Measurements from ENCODE around the gene HACD3.
A peak's percentile ranks its signal among the peaks of the same experiment; 100 is the strongest.

Gene HACD3

GRCh38 chr15:65528461-65529060 lies 1.7 kb upstream of the HACD3 start:
- no peak for DNase-seq (ENCODE audit: insufficient read length, low spot score)
- no peak for TF ChIP-seq CTCF (IDR thresholded peaks at IDR 0.05; ENCODE audit: insufficient read depth, missing control alignments)
- FAIRE-seq: no peak

GRCh38 chr15:65529762-65530317 lies 423 bp upstream of the HACD3 start:
- DNase-seq (ENCODE audit: insufficient read length, low spot score) (no peak), FAIRE-seq (no peak)
- no peak for TF ChIP-seq CTCF (IDR thresholded peaks at IDR 0.05; ENCODE audit: insufficient read depth, missing control alignments)

- DNase-seq (ENCODE audit: insufficient read length, low spot score): no peak
These were observed 2.4 kb downstream of the HACD3 start for GRCh38 chr15:65532738-65533051.

GRCh38 chr15:65533057-65533756 lies 2.9 kb downstream of the HACD3 start:
- no peak for FAIRE-seq
- no peak for TF ChIP-seq CTCF (IDR thresholded peaks at IDR 0.05; ENCODE audit: insufficient read depth, missing control alignments)
- DNase-seq (ENCODE audit: insufficient read length, low spot score): peak; percentile 52

More at GRCh38 chr15:65532738-65533051, 2.4 kb downstream of the HACD3 start:
- TF ChIP-seq CTCF (IDR thresholded peaks at IDR 0.05; ENCODE audit: insufficient read depth, missing control alignments): no peak
- no peak for FAIRE-seq

GRCh38 chr15:65535192-65535591 lies 4.9 kb downstream of the HACD3 start:
- DNase-seq (ENCODE audit: insufficient read length, low spot score): no peak
- no peak for FAIRE-seq
- TF ChIP-seq CTCF (IDR thresholded peaks at IDR 0.05; ENCODE audit: insufficient read depth, missing control alignments): no peak

- DNase-seq (ENCODE audit: insufficient read length, low spot score) (no peak), FAIRE-seq (no peak)
- TF ChIP-seq CTCF (IDR thresholded peaks at IDR 0.05; ENCODE audit: insufficient read depth, missing control alignments): no peak
These were observed 10.1 kb downstream of the HACD3 start for GRCh38 chr15:65540314-65540713.

GRCh38 chr15:65541231-65541820 lies 11.1 kb downstream of the HACD3 start:
- FAIRE-seq (no peak), DNase-seq (ENCODE audit: insufficient read length, low spot score) (no peak)
- no peak for TF ChIP-seq CTCF (IDR thresholded peaks at IDR 0.05; ENCODE audit: insufficient read depth, missing control alignments)
